ENCODE results near the gene NUP35.
"Not testable (repeated sequence)": the region's sequence is repeated elsewhere in the genome, so short reads cannot be mapped to it uniquely, and the experiment has no call there.

NUP35 gene

DNA sequence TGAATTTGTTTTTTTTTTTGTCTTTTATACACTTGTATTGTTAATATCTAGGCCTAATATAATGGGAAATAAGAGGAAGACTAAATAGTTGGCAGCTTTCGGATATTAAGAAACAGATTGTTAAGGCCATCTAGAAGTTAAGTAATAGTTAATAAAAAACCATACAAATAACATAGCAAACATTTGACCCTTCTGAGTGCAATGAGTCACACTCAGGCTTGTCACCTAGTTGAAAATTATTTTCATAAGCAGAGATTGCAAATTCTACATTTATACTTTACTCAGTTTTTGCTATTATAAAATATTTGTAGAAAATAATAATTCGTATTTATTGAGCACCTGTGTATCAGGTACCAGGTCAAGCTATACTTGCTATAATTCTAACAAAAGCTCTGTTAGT is 2.4 kb downstream of the NUP35 start:
- in situ Hi-C loops (cut with HindIII; ENCODE audit: low sequenced_read_pairs) = no loop called here

- in situ Hi-C loops (cut with HindIII; ENCODE audit: low sequenced_read_pairs) = no loop called here
Observed at GRCh38 chr2:183134016-183134415, 9.8 kb downstream of the NUP35 start.

DNA sequence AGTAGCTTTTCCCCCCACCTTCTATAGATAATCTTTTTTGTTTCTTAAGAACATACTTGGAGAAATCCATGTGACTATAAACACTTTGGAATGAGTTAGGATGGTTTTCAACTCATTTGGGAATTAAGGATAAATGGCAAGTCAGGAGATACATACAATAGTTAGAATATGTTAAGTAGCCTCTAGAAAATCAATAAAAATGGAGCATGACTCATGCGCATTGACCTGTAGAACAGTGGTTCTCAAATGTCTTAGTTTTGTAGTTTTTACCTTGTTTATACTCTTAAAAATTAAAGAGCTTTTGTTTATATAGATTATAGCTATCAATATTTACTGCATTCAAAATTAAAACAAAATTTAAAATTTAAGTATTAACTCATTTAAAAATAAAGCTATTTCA is 24.7 kb downstream of the NUP35 start:
- in situ Hi-C loops (cut with HindIII; ENCODE audit: low sequenced_read_pairs) = no loop called here

DNA sequence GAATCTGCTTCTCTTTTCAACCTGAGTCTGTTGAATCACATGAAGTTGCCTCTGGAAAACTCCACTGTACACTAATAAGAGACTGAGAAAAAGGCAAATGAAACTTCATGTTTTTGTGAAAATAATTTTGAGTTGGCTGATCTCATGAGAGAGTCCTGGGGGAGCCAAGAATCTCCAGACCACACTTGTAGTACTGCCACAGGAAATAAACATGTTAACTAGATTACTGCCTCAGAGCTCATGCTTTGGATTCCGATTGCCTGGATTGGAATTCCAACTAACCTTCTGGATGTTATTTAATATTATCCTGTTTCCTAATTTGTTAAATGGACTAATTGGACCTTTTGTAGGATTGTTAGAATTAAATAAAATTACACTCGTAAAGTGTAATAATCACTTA is 25.2 kb downstream of the NUP35 start:
- in situ Hi-C loops (cut with HindIII; ENCODE audit: low sequenced_read_pairs) = no loop called here

DNA sequence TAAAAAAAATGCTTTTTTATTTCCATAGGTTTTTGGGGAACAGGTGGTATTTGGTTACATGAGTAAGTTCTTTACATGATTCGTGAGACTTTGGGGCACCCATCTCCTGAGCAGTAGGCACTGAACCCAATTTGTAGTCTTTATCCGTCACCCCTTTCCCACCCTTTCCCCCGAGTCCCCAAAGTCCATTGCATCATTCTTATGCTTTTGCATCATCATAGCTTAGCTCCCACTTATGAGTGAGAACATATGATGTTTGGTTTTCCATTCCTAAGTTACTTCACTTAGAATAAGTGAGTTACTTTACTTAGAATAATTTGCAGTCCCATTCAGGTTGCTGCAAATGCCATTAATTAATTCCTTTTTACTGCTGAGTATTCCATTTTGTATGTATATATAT is 28.0 kb downstream of the NUP35 start:
- in situ Hi-C loops (cut with HindIII; ENCODE audit: low sequenced_read_pairs) = not testable (repeated sequence)

DNA sequence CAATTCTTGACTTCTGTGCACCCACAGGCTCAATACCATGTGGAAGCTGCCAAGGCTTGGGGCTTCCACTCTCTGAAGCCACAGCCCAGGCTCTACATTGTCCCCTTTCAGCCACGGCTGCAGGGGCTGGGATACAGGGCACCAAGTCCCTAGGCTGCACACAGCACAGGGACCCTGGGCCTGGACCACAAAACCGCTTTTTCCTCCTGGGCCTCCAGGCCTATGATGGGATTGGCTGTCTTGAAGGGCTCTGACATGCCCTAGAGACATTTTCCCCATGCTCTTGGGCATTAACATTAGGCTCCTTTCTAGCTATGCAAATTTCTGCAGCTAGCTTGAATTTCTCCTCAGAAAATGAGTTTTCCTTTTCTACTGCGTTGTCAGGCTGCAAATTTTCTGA is 29.7 kb downstream of the NUP35 start:
- in situ Hi-C loops (cut with HindIII; ENCODE audit: low sequenced_read_pairs) = no loop called here

DNA sequence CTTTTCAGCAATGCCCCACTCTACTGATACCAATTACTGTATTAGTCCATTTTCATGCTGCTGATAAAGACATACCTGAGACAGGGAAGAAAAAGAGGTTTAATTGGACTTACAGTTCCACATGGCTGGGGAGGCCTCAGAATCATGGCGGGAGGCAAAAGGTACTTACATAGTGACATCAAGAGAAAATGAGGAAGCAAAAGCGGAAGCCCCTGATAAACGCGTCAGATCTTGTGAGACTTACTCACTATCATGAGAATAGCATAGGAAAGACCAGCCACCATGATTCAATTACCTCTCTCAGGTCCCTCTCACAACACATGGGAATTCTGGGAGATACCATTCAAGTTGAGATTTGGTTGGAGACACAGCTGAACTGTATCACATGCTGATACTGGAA is 30.5 kb downstream of the NUP35 start:
- in situ Hi-C loops (cut with HindIII; ENCODE audit: low sequenced_read_pairs) = not testable (repeated sequence)

GRCh38 chr2:183157131-183157530 is 32.9 kb downstream of the NUP35 start:
- in situ Hi-C loops (cut with HindIII; ENCODE audit: low sequenced_read_pairs) = no loop called here

DNA sequence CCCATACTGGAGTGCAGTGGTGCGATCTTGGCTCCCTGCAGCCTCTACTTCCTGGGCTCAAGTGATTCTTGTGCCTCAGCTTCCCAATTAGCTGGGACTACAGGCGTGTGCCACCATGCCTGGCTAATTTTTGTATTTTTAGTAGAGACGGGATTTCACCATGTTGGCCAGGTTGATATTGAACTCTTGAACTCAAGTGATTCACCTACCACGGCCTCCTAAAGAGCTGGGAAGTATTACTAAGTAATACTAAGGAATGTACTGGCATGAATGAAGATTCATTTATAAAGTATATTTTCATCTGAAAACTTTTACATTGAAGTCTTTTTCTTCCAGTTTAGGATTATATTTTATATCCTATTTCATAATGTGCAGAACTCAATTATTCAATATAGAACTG is 38.1 kb downstream of the NUP35 start:
- in situ Hi-C loops (cut with HindIII; ENCODE audit: low sequenced_read_pairs) = no loop called here

DNA sequence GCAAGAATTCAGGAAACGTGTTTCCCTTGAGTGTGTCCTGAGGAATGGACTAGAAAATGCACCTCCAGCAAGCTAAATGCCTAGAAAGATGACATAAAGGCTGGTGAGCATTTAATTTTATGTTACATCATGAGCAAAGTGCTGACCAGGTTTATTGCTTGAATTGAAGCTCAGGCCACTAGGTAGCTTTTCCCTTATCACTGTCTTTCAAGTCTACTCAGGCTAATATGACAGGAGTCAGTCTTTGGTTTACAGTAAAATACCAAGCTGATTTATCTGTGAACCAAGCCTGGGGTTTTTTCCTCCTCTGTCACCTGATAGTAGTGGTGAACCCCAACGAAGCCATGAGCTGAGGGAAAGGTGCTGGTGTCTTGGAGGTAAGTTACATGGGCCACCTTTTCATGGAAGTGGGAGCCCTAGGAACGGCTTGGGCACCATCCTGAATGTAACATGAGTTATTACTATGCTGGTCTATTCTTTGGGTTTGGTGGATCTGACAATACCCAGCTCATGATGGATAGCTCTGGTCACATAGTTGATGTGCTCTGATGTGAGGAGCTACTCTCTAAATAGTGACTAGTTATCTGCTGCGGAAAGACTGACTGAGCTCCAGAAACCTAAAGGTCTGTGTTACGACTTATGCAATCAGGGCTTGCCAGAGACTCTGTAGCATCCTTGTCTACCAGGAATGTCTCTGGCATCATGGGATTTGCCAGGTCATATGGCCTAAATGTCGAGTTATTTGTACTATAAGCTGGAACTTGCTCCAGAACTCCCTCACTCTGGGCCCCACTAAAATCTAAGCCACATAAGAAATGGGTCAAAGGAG is 39.8 kb downstream of the NUP35 start:
- in situ Hi-C loops (cut with HindIII; ENCODE audit: low sequenced_read_pairs) = no loop called here

DNA sequence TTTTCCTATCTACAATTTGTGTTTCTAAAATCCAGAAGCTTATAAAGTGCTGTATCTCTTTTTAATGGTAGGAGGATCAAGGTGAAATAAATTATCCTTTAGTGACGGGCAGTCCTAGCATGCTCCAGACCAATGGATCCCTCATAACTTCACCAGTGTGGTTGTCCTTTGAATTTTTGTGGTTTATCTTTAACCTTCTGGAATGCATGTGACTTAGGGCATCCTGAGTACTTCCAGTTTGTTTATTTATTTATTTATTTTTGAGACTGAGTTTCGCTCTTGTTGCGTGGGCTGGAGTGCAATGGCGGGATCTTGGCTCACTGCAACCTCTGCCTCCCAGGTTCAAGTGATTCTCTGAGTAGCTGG is 40.4 kb downstream of the NUP35 start:
- in situ Hi-C loops (cut with HindIII; ENCODE audit: low sequenced_read_pairs) = no loop called here

DNA sequence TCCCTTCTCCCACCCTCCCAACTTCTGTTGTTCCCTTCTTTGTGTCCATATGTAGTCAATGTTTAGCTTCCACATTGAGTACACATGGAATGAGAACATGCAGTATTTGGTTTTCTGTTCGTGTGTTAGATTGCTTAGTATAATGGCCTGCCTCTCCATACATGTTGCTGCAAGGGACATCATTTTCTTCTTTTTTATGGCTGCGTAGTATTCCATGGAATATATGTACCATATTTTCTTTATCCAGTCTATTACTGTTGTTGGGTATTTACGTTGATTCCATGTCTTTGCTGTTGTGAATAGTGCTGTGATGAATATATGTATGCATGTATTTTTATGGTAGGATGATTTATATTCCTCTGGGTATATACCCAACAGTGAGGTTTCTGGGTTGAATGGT is 42.0 kb downstream of the NUP35 start:
- in situ Hi-C loops (cut with HindIII; ENCODE audit: low sequenced_read_pairs) = no loop called here

- in situ Hi-C loops (cut with HindIII; ENCODE audit: low sequenced_read_pairs) = not testable (repeated sequence)
Observed at GRCh38 chr2:183166976-183167375, 42.7 kb downstream of the NUP35 start.

DNA sequence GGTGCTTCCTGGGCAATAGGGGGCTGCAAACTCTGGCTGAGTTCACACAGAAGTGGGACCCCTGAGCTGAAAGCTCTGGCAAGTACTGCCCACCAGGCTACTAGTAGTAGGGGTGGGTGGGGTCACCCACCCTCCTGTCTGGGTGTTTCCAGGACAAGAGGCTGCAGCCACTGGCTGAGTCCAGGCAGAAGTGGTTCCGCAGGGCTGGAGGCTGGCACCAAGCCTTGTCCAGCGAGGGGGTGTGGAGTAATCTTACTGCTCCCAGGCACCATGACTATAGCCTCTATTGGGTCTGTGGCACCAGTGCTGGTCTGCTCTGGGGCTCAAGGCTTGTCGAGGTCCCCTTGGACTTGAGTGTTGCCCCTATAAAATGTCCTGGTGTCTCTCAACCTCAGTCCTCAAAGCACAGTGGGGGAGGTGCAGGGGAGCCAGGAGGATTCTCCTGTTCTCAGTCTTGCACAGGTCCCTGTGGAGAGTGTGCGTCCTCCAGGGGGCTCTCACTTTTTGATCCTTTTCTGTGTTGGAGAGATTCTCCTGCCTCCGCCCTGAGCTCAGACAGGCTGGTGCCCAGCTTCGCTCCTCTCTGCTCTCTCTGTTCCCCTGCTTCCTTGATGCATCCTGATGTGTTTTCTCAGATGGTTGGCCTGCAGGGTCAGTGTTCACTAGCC is 48.1 kb downstream of the NUP35 start:
- in situ Hi-C loops (cut with HindIII; ENCODE audit: low sequenced_read_pairs) = no loop called here

DNA sequence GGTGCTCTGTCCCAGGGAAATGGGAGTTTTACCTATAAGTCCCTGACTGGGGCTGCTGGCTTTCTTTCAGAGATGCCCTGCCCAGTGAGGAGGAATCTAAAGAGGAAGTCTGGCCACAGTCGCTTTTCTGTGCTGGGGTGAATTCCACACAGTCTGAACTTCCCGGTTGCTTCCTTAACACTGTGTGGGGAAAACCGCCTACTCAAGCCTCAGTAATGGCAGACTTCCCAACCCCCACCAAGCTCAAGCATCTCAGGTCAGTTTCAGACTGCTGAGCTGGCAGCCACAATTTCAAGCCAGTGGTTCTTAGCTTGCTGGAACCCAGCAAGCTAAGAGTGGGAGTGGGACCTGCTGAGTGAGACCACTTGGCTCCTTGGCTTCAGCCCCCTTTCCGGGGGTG is 54.9 kb downstream of the NUP35 start:
- in situ Hi-C loops (cut with HindIII; ENCODE audit: low sequenced_read_pairs) = no loop called here

DNA sequence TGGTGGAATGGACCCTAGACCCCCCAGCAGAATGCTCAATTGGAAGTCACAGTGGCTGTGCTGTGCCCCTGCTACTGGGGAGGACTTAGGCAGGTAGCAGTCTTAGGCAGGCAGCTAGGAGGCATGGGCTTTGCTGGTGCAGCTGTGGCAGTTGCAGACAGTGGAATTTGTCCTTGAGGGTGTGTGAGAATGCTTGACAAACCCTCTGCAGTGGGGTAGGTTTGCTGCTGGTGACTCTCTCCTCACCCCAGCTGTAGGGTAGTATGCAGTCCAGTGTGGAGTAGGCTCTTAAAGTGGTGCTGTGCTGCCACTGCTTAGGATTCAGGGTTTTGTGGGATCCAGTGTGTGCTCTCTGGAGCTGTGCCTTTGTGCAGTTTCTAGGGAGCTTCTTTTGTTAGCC is 61.3 kb downstream of the NUP35 start:
- in situ Hi-C loops (cut with HindIII; ENCODE audit: low sequenced_read_pairs) = no loop called here

DNA sequence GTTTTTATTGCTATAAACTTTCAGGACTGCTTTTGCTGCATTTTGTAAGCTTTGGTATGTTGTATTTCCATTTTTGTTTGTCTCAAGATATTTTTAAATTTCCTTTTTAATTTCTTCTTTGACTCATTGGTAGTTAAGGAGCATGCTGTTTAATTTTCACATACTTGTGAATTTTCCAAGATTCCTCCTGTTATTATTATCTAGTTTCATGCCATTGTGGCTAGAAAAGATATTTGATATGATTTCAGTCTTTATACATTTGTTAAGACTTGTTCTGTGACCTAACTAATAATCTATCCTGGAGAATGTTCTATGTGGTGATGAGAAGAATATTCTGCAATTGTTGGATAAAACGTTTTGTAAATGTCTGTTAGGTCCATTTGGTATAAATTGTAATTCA is 62.1 kb downstream of the NUP35 start:
- in situ Hi-C loops (cut with HindIII; ENCODE audit: low sequenced_read_pairs) = no loop called here

DNA sequence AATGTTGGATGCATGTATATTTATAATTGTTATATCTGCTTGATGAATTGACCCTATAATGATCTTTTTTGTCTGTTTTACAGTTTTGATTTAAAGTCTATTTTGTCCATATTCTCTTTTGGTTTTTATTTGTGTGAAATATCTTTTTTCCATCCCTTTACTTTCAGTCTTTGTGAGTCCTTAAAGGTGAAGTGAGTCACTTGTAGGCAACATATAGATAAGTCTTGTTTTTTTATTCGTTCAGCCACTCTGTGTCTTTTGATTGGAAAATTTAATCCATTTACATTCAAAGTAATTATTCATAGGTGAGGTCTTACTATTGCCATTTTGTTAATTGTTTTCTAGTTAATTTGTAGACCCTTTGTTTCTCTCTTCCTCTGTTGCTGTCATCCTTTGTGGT is 62.5 kb downstream of the NUP35 start:
- in situ Hi-C loops (cut with HindIII; ENCODE audit: low sequenced_read_pairs) = no loop called here

- in situ Hi-C loops (cut with HindIII; ENCODE audit: low sequenced_read_pairs) = no loop called here
Observed at GRCh38 chr2:183192343-183192742, 68.1 kb downstream of the NUP35 start.

GRCh38 chr2:183193904-183194303 is 69.7 kb downstream of the NUP35 start:
- in situ Hi-C loops (cut with HindIII; ENCODE audit: low sequenced_read_pairs) = no loop called here

GRCh38 chr2:183195397-183195796 is 71.2 kb downstream of the NUP35 start:
- in situ Hi-C loops (cut with HindIII; ENCODE audit: low sequenced_read_pairs) = no loop called here

DNA sequence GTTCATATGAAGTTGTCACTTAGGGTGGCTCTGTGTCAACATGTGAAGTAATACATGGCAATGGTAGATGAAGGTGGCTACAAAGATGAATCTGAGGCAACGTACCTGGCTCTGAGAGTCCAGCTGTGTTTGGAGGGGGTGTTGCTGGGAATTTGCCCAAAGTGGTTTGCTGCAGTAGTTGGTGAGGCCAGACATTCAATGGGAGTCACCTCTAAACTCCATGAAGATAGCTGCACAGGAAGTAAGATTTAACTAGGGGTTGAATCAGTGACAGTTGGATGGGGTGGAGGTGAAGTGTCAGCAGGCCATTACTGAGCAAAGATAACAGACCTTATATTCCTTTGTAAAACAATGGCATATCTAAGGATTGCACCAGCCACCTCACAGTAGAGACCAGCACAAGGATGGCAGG is 71.8 kb downstream of the NUP35 start:
- in situ Hi-C loops (cut with HindIII; ENCODE audit: low sequenced_read_pairs) = no loop called here

DNA sequence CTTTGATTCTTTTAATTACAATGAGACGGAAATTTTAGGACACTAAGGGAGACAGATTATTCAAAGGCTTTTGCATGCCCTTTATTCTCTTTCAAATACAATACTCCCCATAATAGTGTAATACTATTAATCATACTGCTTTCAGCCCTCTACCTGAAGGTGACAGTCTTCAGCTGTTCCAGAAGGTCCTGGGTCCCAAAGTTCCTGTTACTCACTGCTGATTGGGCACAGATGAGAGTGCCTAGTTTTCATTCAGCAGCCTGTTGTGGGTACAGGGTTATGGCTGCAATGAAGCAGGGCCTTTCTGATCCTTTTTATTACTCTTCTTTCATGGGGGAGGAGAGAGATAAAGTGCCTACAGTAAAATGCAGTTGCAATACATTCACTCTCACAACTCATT is 80.2 kb downstream of the NUP35 start:
- in situ Hi-C loops (cut with HindIII; ENCODE audit: low sequenced_read_pairs) = no loop called here
